ENCODE results near the gene BEND5.

Gene BEND5

GRCh38 chr1:48693674-48694320 lies 82.9 kb downstream of the BEND5 start:
- no peak for DNase-seq (ENCODE audit: low read depth)
- no peak overlapping the region for H3K4me3 ChIP-seq (ENCODE audit: low read length)
- TF ChIP-seq CTCF (conservative IDR thresholded peaks at IDR 0.05; ENCODE audit: low read depth, low read length) = no peak

GRCh38 chr1:48693180-48693579 lies 83.5 kb downstream of the BEND5 start:
- DNase-seq (ENCODE audit: low read depth) = no peak
- no peak overlapping the region for H3K4me3 ChIP-seq (ENCODE audit: low read length)
- no peak for TF ChIP-seq CTCF (conservative IDR thresholded peaks at IDR 0.05; ENCODE audit: low read depth, low read length)

GRCh38 chr1:48692235-48692634 lies 84.5 kb downstream of the BEND5 start:
- no peak for DNase-seq (ENCODE audit: low read depth)
- TF ChIP-seq CTCF (conservative IDR thresholded peaks at IDR 0.05; ENCODE audit: low read depth, low read length) = no peak
- H3K4me3 ChIP-seq (ENCODE audit: low read length) = no peak overlapping the region

GRCh38 chr1:48691429-48692001 lies 85.2 kb downstream of the BEND5 start:
- TF ChIP-seq CTCF (conservative IDR thresholded peaks at IDR 0.05; ENCODE audit: low read depth, low read length) = no peak
- DNase-seq (ENCODE audit: low read depth) = no peak

GRCh38 chr1:48688102-48688760 lies 88.5 kb downstream of the BEND5 start:
- TF ChIP-seq CTCF (conservative IDR thresholded peaks at IDR 0.05; ENCODE audit: low read depth, low read length) = peak; percentile 56
- no peak for DNase-seq (ENCODE audit: low read depth)
- no peak overlapping the region for H3K4me3 ChIP-seq (ENCODE audit: low read length)

More at GRCh38 chr1:48691429-48692001, 85.2 kb downstream of the BEND5 start:
- no peak overlapping the region for H3K4me3 ChIP-seq (ENCODE audit: low read length)

GRCh38 chr1:48687282-48688045 lies 89.2 kb downstream of the BEND5 start:
- DNase-seq (ENCODE audit: low read depth) = no peak
- H3K4me3 ChIP-seq (ENCODE audit: low read length) = no peak overlapping the region
- no peak for TF ChIP-seq CTCF (conservative IDR thresholded peaks at IDR 0.05; ENCODE audit: low read depth, low read length)

Data from retinal pigment epithelial cell (primary cell).